ENCODE measurements around the gene TOX2.

DNA sequence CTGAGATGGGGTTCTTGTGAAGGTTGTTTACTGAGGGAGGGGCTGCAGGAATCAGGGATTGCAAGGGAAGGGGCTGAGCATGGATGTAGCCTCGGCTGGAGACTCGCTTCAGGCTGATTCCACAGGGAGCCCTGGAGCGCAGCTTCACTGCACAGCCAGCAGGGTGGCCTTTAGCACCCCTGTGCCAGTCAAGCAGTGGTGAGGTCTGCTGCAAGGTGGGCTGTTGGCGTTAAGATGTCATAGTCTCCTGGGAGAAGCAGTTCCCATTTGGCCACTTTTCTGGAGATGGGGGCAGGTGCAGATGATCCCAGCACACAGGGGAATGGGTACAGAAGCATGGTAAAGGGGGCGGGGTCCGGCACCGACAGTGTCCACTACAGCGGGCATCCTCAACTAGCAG lies 126.3 kb downstream of the TOX2 start:
- TF ChIP-seq, protein P1, sequence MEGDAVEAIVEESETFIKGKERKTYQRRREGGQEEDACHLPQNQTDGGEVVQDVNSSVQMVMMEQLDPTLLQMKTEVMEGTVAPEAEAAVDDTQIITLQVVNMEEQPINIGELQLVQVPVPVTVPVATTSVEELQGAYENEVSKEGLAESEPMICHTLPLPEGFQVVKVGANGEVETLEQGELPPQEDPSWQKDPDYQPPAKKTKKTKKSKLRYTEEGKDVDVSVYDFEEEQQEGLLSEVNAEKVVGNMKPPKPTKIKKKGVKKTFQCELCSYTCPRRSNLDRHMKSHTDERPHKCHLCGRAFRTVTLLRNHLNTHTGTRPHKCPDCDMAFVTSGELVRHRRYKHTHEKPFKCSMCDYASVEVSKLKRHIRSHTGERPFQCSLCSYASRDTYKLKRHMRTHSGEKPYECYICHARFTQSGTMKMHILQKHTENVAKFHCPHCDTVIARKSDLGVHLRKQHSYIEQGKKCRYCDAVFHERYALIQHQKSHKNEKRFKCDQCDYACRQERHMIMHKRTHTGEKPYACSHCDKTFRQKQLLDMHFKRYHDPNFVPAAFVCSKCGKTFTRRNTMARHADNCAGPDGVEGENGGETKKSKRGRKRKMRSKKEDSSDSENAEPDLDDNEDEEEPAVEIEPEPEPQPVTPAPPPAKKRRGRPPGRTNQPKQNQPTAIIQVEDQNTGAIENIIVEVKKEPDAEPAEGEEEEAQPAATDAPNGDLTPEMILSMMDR (conservative IDR thresholded peaks at IDR 0.05; ENCODE audit: low read depth, low read length) = no peak
- no peak for TF ChIP-seq EZH2 (IDR thresholded peaks at IDR 0.05; ENCODE audit: borderline replicate concordance, low read depth, low read length, poor library complexity, severe bottlenecking)

Data from A673 (cell line).